ENCODE measurements around the gene RTBDN. TPM values are rescaled to one million over a fixed set of nuclear protein-coding genes. Genes with fewer than 3 reads are reported as not detected.
"Not testable (repeated sequence)": the region's sequence is repeated elsewhere in the genome, so short reads cannot be mapped to it uniquely, and the experiment has no call there.

Gene RTBDN
- total RNA-seq, 2 donors from 2014 or later: not detected

GRCh38 chr19:12859546-12859945, 25.2 kb upstream of the RTBDN start:
- intact Hi-C loops (cut with DNase I): no loop called here
- DNase-seq (ENCODE audit: low spot score): no peak

DNA sequence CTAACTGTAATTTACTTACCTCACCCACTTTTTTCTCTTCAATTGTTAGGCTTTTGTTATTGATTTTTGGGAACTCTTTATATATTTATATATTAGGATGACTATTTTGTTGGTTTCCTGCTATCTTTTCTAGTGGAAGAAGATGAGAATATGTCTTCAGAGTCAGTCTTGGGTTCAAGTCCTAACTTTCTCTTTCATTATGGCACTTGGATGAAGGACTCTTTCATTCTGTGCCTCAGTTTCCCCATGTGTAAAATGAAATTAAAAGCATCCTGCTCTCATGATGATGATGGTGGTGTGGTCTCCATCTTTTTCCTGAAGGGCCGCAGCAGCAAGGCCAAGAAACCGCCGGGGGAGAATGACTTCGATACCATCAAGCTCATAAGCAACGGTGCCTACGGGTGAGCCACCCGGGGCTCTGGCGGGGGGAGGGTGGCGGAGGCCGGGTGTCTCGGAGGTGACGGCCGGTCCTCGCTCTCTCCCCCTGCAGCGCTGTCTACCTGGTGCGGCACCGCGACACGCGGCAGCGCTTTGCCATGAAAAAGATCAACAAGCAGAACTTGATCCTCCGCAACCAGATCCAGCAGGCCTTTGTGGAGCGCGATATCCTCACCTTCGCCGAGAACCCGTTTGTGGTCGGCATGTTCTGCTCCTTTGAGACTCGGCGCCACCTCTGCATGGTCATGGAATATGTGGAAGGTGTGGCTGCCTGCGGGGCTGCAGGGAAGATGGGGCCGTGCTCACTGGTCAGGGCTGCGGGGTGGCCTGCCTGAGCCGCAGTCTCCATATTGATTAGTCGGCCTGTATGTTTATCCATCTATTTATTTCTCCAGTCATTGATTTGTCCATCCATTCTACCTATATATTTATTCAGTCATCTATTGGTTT, 23.9 kb upstream of the RTBDN start:
- DNase-seq (ENCODE audit: low spot score): no peak
- intact Hi-C loops (cut with DNase I): no loop called here

DNA sequence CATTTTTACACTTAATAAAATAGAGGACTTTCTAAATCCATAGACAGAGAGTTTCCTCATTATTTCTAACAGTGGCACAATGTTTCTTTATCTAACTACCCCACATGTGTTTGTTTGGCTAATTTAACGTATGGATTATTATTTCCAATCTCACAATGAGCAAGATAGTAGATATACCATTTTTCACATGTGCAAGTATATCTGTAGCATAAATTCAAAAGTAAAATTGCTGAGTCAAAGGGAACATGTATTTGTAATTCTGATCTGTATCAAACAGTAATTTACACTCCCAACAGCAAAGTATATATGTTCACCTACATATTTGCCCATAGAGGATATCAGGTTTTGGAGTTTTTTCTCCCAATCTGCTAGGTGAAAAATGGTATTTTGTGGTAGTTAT, 22.3 kb upstream of the RTBDN start:
- intact Hi-C loops (cut with DNase I): no loop called here
- DNase-seq (ENCODE audit: low spot score): no peak

DNA sequence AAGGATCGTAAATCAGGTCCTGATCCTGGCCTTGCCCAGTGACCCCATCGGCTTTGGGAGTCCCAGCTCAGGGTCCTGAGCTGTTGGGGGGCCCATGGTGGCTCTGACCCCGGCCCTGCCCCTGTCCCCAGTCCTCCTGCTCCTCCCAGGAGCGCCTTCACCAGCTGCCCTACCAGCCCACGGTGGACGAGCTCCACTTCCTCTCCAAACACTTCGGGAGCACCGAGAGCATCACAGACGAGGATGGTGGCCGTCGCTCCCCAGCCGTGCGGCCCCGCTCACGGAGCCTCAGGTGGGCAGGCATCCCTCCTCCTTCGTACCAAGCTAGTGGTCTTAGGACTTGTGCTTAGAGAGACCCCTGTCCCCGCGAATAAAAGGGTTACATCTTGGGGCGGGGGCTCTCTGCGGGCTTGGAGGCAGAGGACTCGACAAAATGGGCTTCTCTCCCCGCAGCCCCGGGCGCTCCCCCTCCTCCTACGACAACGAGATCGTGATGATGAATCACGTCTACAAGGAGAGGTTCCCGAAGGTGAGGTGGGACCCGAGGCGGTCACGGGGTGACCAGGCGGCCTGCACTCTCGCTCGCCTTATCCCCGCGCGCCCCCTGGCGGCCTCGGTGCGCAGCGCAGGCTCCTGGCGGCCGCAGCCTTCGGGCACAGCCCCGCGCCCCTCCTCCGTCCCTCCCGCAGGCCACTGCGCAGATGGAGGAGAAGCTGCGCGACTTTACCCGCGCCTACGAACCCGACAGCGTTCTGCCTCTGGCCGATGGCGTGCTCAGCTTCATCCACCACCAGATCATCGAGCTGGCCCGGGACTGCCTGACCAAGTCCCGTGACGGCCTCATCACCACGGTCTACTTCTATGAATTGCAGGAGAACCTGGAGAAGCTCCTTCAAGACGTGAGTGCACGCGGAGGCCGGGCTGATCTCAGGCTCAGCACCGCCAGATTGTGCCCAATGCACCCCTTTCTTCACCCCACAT, 13.1 kb upstream of the RTBDN start:
- intact Hi-C loops (cut with DNase I): loop anchor here (5.0 kb wide), 2 partner anchors 80 to 85 kb away; no protein-coding TSS in a partner anchor
- DNase-seq (ENCODE audit: low spot score): peak; percentile 94

DNA sequence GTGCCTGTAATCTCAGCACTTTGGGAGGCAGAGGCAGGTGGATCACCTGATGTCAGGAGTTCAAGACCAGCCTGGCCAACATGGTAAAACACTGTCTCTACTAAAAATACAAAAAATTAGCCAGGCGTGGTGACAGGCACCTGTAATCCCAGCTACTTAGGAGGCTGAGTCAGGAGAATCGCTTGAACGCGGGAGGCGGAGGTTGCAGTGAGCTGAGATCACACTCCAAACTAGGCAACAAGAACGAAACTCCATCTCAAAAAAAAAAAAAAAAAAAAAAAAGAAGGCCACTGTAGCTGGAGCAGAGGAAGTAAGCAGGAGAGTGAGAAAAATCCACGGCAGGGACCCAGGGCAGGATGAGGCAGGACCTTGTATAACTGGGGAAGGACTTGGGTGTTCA, 12.2 kb upstream of the RTBDN start:
- DNase-seq (ENCODE audit: low spot score): not testable (repeated sequence)
- intact Hi-C loops (cut with DNase I): loop anchor here (5.0 kb wide), 2 partner anchors 79 to 84 kb away; no protein-coding TSS in a partner anchor

DNA sequence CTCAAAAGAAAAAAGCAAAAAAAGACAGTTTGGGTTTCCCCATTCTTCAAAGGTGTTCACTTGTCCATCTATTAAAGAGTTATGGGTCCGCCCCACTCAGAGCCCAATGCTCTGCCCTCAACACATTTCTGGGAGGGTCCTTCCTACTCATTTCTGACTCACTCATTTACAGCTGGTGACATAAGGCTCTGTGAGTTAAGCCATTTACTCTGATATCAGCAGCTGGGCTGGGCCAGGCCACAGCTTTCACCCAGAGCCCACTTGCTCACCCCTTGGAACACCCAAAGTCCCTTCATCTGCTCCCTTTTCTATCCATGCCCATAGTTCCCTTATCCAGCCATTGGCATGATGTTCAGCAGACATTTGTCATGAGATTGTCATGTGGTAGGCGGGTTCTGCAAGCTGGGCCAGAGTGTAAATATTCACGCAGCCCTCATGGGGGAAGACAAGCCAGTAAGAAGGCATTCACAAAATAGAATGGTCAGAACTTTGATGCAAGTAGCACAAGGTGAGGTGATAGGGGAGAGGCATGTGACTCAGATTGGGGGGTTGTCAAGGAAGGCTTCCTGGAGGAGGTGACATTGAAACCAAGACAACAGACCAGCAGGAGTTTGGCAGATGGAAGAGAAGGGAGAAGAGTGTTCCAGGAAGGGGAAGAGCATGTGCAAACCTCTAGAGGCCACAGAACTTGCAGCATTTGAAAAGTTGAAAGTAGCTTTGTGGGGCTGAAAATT, 9.8 kb upstream of the RTBDN start:
- DNase-seq (ENCODE audit: low spot score): no peak
- intact Hi-C loops (cut with DNase I): no loop called here

- intact Hi-C loops (cut with DNase I): no loop called here
- no peak for DNase-seq (ENCODE audit: low spot score)
Measured at GRCh38 chr19:12843328-12843727, 8.9 kb upstream of the RTBDN start.

GRCh38 chr19:12842511-12842910, 8.1 kb upstream of the RTBDN start:
- no peak for DNase-seq (ENCODE audit: low spot score)
- intact Hi-C loops (cut with DNase I): no loop called here

DNA sequence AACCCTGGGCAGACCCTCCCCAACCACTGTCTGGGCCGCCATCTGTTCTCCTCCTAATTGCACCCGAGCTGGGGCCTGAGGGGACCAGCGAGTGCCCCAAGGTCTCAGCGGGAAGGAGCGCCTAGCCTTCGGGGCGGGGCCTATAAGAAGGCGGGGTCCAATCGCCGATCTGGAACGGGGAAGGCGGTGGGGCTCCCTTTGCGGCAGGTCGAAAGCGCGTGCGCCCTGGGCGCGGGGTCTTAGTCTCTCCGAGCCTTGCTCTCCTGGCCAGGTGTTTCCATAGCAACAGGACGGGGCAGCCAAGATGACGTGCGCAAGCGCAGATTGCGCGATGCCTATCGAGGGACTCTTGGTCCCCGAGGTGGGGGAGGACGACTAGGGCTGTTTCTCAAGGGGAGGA, 6.7 kb upstream of the RTBDN start:
- DNase-seq (ENCODE audit: low spot score): no peak
- intact Hi-C loops (cut with DNase I): no loop called here

- intact Hi-C loops (cut with DNase I): no loop called here
- no peak for DNase-seq (ENCODE audit: low spot score)
Measured at GRCh38 chr19:12840091-12841079, 6.0 kb upstream of the RTBDN start.

DNA sequence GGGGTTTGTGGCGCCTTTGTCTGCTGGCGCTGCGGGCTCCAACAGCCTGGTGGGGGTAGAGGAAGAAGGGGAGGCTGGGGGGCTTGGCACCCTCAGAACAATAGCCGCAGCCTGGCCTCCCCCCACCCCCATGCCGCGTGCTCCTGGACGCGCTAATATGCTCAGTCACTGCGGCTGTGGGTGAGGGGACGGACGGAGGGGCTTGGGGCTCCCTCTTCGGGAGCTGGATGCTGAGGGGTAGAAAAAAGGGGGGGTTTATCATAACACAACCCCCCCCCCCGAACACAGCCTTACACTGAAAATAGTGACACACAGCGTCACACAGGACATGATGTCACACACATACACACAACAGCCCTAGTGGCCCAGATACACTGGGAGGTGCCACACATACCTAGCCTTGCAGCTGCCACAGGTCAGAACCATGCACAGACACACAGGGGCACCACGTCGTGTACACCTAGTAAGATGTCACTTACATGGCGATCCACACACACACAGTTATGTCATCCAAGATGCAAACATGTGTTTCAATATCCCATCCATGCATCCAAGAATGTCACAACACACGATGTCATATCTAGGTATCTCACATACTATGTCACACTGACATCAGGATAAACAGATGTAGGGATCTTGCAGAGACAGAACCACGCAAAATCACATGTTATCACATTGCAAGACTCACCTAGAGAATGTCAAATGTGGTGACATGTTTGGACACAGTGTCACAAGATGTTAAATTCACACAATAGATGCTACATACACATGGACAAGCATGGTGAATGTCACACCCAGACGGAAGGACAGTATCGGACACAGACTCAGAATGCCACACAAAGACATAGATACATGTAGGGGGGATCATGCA, 4.7 kb upstream of the RTBDN start:
- DNase-seq (ENCODE audit: low spot score): no peak
- intact Hi-C loops (cut with DNase I): no loop called here

DNA sequence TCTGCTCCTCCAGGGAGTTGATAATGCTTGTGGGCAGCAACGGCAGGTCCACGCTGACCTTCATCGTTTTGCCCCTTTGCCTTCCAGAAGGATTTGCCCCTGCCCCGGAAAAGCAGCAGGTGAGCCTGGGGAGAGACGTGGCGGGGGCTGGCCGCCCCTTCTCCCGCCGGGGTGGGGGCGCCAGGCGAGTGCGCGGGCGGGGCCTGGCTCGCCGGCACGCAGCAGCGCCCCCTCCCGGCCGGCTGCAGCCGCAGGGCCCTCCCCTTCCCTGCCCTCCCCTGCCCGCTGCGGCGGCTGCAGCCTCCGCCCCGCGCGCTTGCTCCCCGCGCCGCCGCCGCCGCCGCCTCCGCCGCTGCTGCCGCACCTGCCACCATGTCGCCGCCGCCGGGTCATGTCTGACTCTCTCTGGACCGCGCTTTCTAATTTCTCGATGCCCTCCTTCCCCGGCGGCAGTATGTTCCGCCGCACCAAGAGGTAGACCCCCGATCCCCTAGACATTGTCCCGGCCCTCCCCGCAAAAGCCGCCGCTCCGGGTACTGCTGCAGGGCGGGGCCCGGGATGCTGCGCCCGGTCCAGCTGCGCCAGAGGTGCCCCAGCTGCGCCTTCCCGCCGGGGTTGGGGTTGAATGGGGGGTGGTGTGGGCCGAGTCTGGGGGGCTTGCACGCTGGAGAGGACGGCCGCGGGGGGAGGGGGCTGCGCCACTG, 4.0 kb upstream of the RTBDN start, which contains the start of gene MAST1:
Gene MAST1, plus strand, starts transcription at position 334 of the 704 bp plus-strand sequence. Its CDS starts 58 bp downstream, at position 392.
- intact Hi-C loops (cut with DNase I): no loop called here
- DNase-seq (ENCODE audit: low spot score): no peak

GRCh38 chr19:12837225-12837624, 2.8 kb upstream of the RTBDN start:
- intact Hi-C loops (cut with DNase I): no loop called here
- no peak for DNase-seq (ENCODE audit: low spot score)

- intact Hi-C loops (cut with DNase I): no loop called here
Measured at GRCh38 chr19:12836529-12836863, 2.1 kb upstream of the RTBDN start.

GRCh38 chr19:12834976-12835757, 788 bp upstream of the RTBDN start:
- no peak for DNase-seq (ENCODE audit: low spot score)
- intact Hi-C loops (cut with DNase I): no loop called here

More at GRCh38 chr19:12836529-12836863, 2.1 kb upstream of the RTBDN start:
- no peak for DNase-seq (ENCODE audit: low spot score)

All from posterior vena cava (tissue), 2 donors.